ENCODE data around the gene IQSEC1. TPM values are rescaled to one million over a fixed set of nuclear protein-coding genes. Genes with fewer than 3 reads are reported as not detected.

IQSEC1 gene
- total and polyA plus RNA-seq, 2 of the 8 experiments (the other 6 are each of a cell fraction or from before 2014, with no cell fraction given): 6.8 to 28.8 TPM

- no peak for FAIRE-seq
- H3K4ac ChIP-seq (replicated peaks; ENCODE audit: insufficient read length, low read depth, low read length): no peak overlapping the region
- TF ChIP-seq SP2 (IDR thresholded peaks at IDR 0.05; ENCODE audit: low read length) (no peak), BCL11A (IDR thresholded peaks at IDR 0.05; ENCODE audit: low read depth in 2 of 2, low read length in 2 of 2) (no peak), FOSL1 (IDR thresholded peaks at IDR 0.05; ENCODE audit: insufficient read depth, low read depth, low read length) (no peak), TAF7 (optimal IDR thresholded peaks at IDR 0.05; ENCODE audit: borderline replicate concordance, low read depth, low read length) (no peak), YY1 (IDR thresholded peaks at IDR 0.05; ENCODE audit: low read depth, low read length) (no peak), BRCA1 (IDR thresholded peaks at IDR 0.05; ENCODE audit: low read depth, low read length) (no peak), ZNF274 (IDR thresholded peaks at IDR 0.05; ENCODE audit: borderline replicate concordance, extremely low read depth, low read length) (no peak), CHD2 (IDR thresholded peaks at IDR 0.05; ENCODE audit: low read length) (no peak), KDM5A (IDR thresholded peaks at IDR 0.05; ENCODE audit: low read length) (no peak), SIX5 (IDR thresholded peaks at IDR 0.05; ENCODE audit: low read depth, low read length) (no peak), KDM4A (IDR thresholded peaks at IDR 0.05; ENCODE audit: low read depth, low read length, severe bottlenecking) (no peak), HDAC6 (IDR thresholded peaks at IDR 0.05; ENCODE audit: low read depth, low read length) (no peak), CBX8 (IDR thresholded peaks at IDR 0.05; ENCODE audit: borderline replicate concordance, low read depth, low read length) (no peak), NRF1 (IDR thresholded peaks at IDR 0.05; ENCODE audit: low read depth, low read length) (no peak)
Measured at GRCh38 chr3:13119471-13120220, 46.4 kb upstream of the IQSEC1 start.

More at GRCh38 chr3:13119471-13120220, 46.4 kb upstream of the IQSEC1 start:
- ChIA-PET CTCF (ENCODE audit: partially characterized antibody) (interaction anchor here (0.6 to 2.3 kb wide), 11 partner anchors 12 to 334 kb away, joined by 3 to 10 read pairs (median 4); no protein-coding TSS in a partner anchor), POLR2A (ENCODE audit: partially characterized antibody) (no interaction called here)
- no peak overlapping the region for H3K56ac ChIP-seq (replicated peaks; ENCODE audit: insufficient read length, low read depth, low read length)
- no peaks in the 10 kb centered on the region for H3K79me2 ChIP-seq (ENCODE audit: control insufficient read depth in 1 of 2, insufficient read depth in 2 of 2, low read length in 2 of 2)
- DNase-seq (ENCODE audit: low read depth in 1 of 2, low spot score in 2 of 2): no peak
- H3K4me1 ChIP-seq (replicated peaks in 1 of 4; ENCODE audit: control insufficient read depth in 3 of 4, insufficient read depth in 4 of 4, low read length in 3 of 4): no peaks in the 10 kb centered on the region; a peak in 1 of 7 replicates
- no peaks in the 10 kb centered on the region for H3K27me3 ChIP-seq (replicated peaks in 1 of 4; ENCODE audit: control insufficient read depth in 3 of 4, extremely low read depth in 1 of 4, insufficient read depth in 3 of 4, low read length in 3 of 4)
- no peak overlapping the region for H3K14ac ChIP-seq (ENCODE audit: insufficient read length)
- H3K27ac ChIP-seq (ENCODE audit: low read depth, low read length): no peak overlapping the region
- H3K79me1 ChIP-seq (ENCODE audit: low read depth, low read length): no peaks in the 10 kb centered on the region
- H2BK12ac ChIP-seq (ENCODE audit: low read depth, low read length): no peak overlapping the region
- peaks cover 0 to 3% of the 10 kb centered on the region in 2 experiments for H4K20me1 ChIP-seq (replicated peaks in 1 of 2; ENCODE audit: control insufficient read depth in 1 of 2, insufficient read depth in 2 of 2, low read length in 2 of 2)
- H3K4me3 ChIP-seq (ENCODE audit: extremely low read depth in 1 of 4, insufficient read depth in 2 of 4, low read depth in 3 of 4, low read length in 4 of 4): no peak overlapping the region
- H3K36me3 ChIP-seq (ENCODE audit: control insufficient read depth in 2 of 4, insufficient read depth in 4 of 4, low read length in 3 of 4): no peaks in the 10 kb centered on the region
- H4K5ac ChIP-seq (ENCODE audit: insufficient read length, low read depth, low read length): no peak overlapping the region
- H2AK5ac ChIP-seq (ENCODE audit: low read depth, low read length): no peak overlapping the region
- no peak overlapping the region for H3K4me2 ChIP-seq (ENCODE audit: insufficient read depth in 1 of 2, low read depth in 2 of 2, low read length in 2 of 2)
- no peak overlapping the region for H3K23ac ChIP-seq (ENCODE audit: insufficient read length)
- peaks cover 3% of the 10 kb centered on the region; the same call in 1 of the 2 replicates for H3K23me2 ChIP-seq (ENCODE audit: low read depth, low read length)
- no peak overlapping the region for H2BK20ac ChIP-seq (ENCODE audit: low read length)
- H3K9ac ChIP-seq (replicated peaks in 1 of 4; ENCODE audit: extremely low read depth in 1 of 4, low read depth in 3 of 4, low read length in 3 of 4): no peak overlapping the region; a peak in 1 of 7 replicates
- H2AFZ ChIP-seq (ENCODE audit: low read length): no peak overlapping the region
- no peak overlapping the region for H2BK15ac ChIP-seq (ENCODE audit: low read length)
- no peak overlapping the region for H3K18ac ChIP-seq (ENCODE audit: extremely low read depth, low read length)
- H4K8ac ChIP-seq (ENCODE audit: extremely low read depth, insufficient read depth, low read length): no peak overlapping the region; the same call in 1 of the 2 replicates
- no peak overlapping the region for H4K91ac ChIP-seq (replicated peaks; ENCODE audit: insufficient read length, low read length)
- H2BK120ac ChIP-seq (replicated peaks; ENCODE audit: low read depth, low read length): no peak overlapping the region
- no peaks in the 10 kb centered on the region for H3K9me3 ChIP-seq (ENCODE audit: insufficient read depth in 2 of 2, low read depth in 1 of 2, low read length in 1 of 2)
- no peak overlapping the region for H2BK5ac ChIP-seq (ENCODE audit: low read depth, low read length)
- 85% methylated on average over 17 of the region's 17 CpGs; no CpG with 5 or more reads in 1 of the 2 experiments for WGBS, 2 experiments (ENCODE audit: extremely low coverage in 1 of 2, insufficient coverage in 1 of 2, insufficient read length in 1 of 2, insufficient replicate concordance in 2 of 2, low coverage in 1 of 2, low lambda C conversion rate in 2 of 2, missing lambda C conversion rate in 1 of 2)
